ENCODE data around the gene INPP5E.
A peak's percentile ranks its signal among the peaks of the same experiment; 100 is the strongest.

Gene INPP5E

DNA sequence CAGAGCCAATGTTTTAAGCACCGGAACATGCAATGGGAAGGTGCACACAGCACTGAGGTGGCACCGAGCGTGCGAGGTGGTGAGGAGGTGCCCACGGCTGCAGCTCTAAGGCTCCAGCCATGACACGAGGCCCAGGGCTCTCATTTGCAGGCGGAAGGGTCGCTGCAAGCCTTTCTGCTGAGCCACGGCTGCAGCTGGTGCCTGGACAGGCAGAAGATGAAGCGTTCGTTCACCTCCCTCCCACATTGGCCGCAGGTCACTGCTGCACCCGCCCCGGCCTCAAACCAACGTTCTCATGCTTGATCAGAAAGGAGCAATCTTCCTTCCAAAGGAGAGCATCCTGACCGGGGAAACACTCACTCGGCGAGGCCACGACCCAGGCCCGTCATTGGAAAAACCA, 4.5 kb upstream of the INPP5E start:
- no peak for DNase-seq

DNA sequence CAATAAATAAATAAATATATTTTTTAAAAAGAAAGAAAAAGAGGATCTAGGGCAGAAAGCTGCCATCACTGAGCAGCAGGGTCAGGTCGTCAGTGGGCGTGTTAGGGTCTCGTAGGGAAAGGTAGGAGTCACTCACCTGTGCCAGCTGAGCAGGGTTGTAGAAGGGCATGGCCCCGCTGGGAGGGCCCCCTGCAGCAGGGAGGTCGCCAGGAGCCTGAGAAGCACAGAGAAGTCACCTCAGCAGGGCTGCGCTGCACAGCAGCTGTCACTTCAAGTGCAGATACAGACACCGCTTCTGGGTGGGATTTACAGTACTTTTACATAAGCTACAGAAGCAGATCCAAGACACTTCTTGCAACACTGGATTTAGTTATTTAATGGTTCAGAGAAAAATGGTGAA, 4.0 kb upstream of the INPP5E start:
- no peak for DNase-seq

- DNase-seq, result no peak
These were observed 3.4 kb upstream of the INPP5E start for GRCh38 chr9:136443087-136443486.

- no peak for DNase-seq
These were observed 2.6 kb upstream of the INPP5E start for GRCh38 chr9:136442265-136442664.

DNA sequence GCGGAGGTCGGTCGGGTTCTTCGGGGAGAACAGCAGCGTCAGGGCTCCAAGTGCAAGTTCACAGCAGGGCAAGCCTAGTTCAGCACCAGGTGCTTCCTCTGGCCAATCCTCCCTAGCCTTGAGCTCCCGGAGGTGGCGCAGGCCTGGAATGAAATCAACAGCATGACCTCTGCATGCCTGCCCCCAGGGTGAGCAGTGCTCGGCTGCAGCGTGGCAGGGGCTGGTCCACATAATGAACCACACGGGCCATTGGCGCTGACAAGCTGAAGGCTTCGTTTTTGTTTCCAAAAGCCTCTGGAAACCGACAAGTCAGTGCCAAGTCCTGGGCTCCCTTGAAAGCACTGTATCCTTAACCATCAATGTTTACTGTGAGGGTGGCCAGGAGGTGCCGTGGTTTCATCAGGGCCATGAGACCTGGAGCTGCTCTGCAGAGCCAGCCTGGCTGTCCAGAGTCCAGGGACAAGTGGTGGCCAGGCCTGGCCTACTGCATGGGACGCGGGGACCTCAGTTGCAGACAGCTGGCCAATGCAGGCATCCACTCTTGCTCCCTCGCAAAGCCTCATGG, 2.1 kb upstream of the INPP5E start:
- DNase-seq, result no peak

- DNase-seq, result no peak
These were observed 1.6 kb upstream of the INPP5E start for GRCh38 chr9:136441191-136441680.

- peak; percentile 36 to 50 for DNase-seq
These were observed 831 bp downstream of the INPP5E start for GRCh38 chr9:136438548-136439480.

GRCh38 chr9:136437839-136438547, 1.7 kb downstream of the INPP5E start:
- no peak for DNase-seq

- DNase-seq, result no peak
These were observed 2.2 kb downstream of the INPP5E start for GRCh38 chr9:136437430-136437829.

GRCh38 chr9:136436055-136436634, 3.5 kb downstream of the INPP5E start:
- DNase-seq, result no peak

- DNase-seq, result no peak
These were observed 5.0 kb downstream of the INPP5E start for GRCh38 chr9:136434580-136435169.

DNA sequence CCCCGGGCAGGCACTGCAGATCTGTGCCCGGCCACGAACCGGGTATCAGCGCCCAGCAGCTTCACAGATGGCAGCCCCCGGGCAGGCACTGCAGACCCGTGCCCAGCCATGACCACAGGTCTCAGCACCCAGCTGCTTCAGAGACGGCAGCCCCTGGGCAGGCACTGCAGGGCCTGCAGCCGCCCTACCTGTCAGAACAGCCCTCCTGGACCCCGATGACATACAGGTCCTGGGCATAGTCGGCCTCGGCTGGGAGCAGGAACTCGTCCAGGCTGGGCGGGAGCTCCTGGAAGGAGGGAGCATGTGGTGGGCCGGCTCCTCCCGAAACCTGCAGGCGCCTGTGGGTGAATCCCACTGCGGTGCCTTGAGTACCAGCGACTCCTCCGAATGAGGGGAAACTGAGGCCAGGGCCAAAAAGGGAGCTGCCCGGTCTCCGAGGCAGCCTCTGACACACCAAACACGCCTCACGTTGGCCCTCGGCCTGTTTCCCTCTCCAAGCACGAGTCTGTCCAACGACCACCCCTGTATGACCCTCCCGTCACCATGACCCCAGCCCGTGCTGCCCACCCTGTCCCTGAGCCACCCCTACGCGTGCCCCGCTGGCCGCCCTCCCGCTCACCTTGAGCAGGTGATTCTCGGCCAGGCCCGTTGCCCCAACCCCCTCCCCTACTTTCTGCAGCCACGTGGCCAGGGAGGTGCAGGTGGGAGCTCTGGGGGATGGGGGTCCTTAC, 5.6 kb downstream of the INPP5E start:
- no peak for DNase-seq

- no peak for DNase-seq
These were observed 6.5 kb downstream of the INPP5E start for GRCh38 chr9:136433043-136433715.

DNA sequence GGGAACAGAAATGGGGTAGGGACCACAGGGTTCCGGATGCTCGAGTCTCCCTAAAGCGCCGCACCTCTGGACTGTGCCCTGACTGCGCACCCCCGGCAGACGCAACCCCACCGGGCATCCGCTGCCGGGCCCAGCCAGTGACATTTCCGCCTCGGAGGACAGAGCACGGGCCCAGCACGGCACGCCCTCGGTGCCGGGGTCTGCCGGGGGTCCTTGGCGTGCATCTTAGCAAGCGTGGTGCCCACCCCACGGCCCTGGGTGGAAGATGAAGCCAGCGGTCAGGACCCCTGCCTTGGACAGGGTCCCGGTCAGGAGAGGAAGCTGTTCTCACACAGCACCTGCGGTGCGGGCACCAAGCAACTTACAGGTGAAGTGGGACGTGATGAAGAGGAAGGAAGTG, 7.1 kb downstream of the INPP5E start:
- DNase-seq, result no peak

GRCh38 chr9:136431782-136432350, 7.8 kb downstream of the INPP5E start:
- no peak for DNase-seq

GRCh38 chr9:136430588-136431234, 8.9 kb downstream of the INPP5E start:
- DNase-seq, result no peak

- DNase-seq, result no peak
These were observed 9.8 kb downstream of the INPP5E start for GRCh38 chr9:136429683-136430491.

DNA sequence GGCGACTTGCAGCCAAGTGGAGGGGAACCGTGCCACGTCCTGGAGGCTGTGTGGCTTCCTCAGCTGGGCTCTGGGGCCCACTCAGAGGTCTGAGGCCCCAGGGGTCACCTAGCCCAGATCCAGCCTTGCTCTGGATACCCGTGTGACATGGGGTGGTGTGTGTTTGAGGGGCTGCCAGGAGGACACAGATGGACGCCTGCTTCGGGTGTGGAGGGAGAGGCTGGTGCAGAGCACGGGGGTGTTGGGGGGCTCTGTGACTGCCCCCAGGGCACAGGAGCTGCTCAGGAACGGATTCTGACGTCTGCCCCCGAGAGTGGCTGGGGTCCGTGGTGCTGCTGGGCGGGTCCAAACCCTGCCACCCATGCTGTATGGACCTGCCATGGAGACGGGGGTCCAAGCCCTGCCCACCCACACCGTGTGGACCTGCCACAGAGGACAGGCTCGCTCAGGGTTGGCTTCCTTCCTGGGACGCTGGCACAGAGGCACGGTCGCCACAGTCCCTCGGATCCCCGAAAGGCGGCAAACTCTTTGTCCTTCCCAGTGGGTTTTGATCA, 10.5 kb downstream of the INPP5E start:
- no peak for DNase-seq

- DNase-seq, result no peak
These were observed 12.9 kb downstream of the INPP5E start for GRCh38 chr9:136426787-136427186.
